Caco-2 (cell line): Measurements from ENCODE around the gene COMMD1. TPM values are rescaled to one million over a fixed set of nuclear protein-coding genes. Genes with fewer than 3 reads are reported as not detected.

Experiments
- BruUV-seq: library from RNA; stranded (reverse); fragments of 400-500 nt; replicated peaks from 2 replicates; lab custom pipeline; 2021; lab: Mats Ljungman, UMichigan
- CTCF ChIA-PET: fragments of 300-600 bp; sonication (Branson Sonifier 250); formaldehyde crosslinking; loops from one replicate; lab custom pipeline; 2022; ENCODE audit warnings: antibody characterized with exemption; lab: Charles Lee
- POLR2A ChIA-PET: fragments of 300-600 bp; sonication (Branson Sonifier 250); formaldehyde crosslinking; loops from one replicate; lab custom pipeline; 2022; ENCODE audit warnings: antibody characterized with exemption; lab: Charles Lee
- DNase-seq, 2 experiments: peaks; one replicate each; pipeline versions ENCODE4 v3.0.0 to v3.0.0-alpha.2; 2020 to 2022
- H3K27me3 ChIP-seq: replicated peaks from 2 replicates; pipeline ENCODE4 v1.6.0; 2011; ENCODE audit warnings: low read length; ENCODE audit not compliant: control insufficient read depth, insufficient read depth
- H3K36me3 ChIP-seq: 2 replicates; pipeline ENCODE4 v1.5.1; 2011; ENCODE audit warnings: low read length; ENCODE audit not compliant: control insufficient read depth, insufficient read depth
- H3K4me1 ChIP-seq: fragments of 250-450 bp; sonication (Bioruptor Pico); 2 replicates; pipeline ENCODE4 v1.5.1; 2020; ENCODE audit warnings: mild to moderate bottlenecking
- H3K4me3 ChIP-seq: 2 replicates; pipeline ENCODE4 v1.5.1; 2011; ENCODE audit warnings: low read depth, mild to moderate bottlenecking, control low read depth, low read length
- H3K9me3 ChIP-seq: fragments of 250-450 bp; sonication (Bioruptor Pico); 2 replicates; pipeline ENCODE4 v1.5.1; 2020; ENCODE audit warnings: mild to moderate bottlenecking, moderate library complexity
- H3K27ac Mint-ChIP-seq: one replicate; pipeline ENCODE4 v1.8.0; 2022; ENCODE audit warnings: mixed read lengths; ENCODE audit not compliant: unreplicated experiment
- H3K27me3 Mint-ChIP-seq: one replicate; pipeline ENCODE4 v1.8.0; 2022; ENCODE audit warnings: mixed read lengths; ENCODE audit not compliant: insufficient read depth, unreplicated experiment
- H3K36me3 Mint-ChIP-seq: one replicate; pipeline ENCODE4 v1.8.0; 2022; ENCODE audit warnings: mild to moderate bottlenecking, mixed read lengths; ENCODE audit not compliant: insufficient read depth, unreplicated experiment
- H3K4me1 Mint-ChIP-seq: one replicate; pipeline ENCODE4 v1.8.0; 2022; ENCODE audit warnings: low read depth, mixed read lengths; ENCODE audit not compliant: unreplicated experiment
- H3K4me3 Mint-ChIP-seq: one replicate; pipeline ENCODE4 v1.8.0; 2022; ENCODE audit warnings: mild to moderate bottlenecking, moderate library complexity, mixed read lengths; ENCODE audit not compliant: unreplicated experiment
- H3K9me3 Mint-ChIP-seq: one replicate; pipeline ENCODE4 v1.8.0; 2022; ENCODE audit warnings: mixed read lengths; ENCODE audit not compliant: unreplicated experiment
- CTCF ChIP-seq, 2 experiments: fragments of 200-600 bp in 1 of 2; IDR thresholded peaks; 1 replicate in 1 of 2; 2 replicates in 1 of 2; pipeline versions ENCODE4 v1.5.1 to v1.8.0; 2011 to 2022; ENCODE audit warnings: antibody characterized with exemption in 1 of 2, control low read depth in 1 of 2, inconsistent platforms in 1 of 2, low read depth in 1 of 2, low read length in 1 of 2, mild to moderate bottlenecking in 1 of 2, moderate library complexity in 1 of 2; ENCODE audit not compliant: insufficient read depth in 1 of 2, severe bottlenecking in 1 of 2, unreplicated experiment in 1 of 2
- intact Hi-C: fragments of 100-400 bp; cut with micrococcal nuclease; formaldehyde crosslinking; loops from one replicate; pipeline ENCODE4 v1.10.0; 2022; ENCODE audit not compliant: unreplicated experiment
- total RNA-seq: library from RNA; stranded (reverse); gene quantifications from 2 replicates; pipeline ENCODE4 v1.2.3, GENCODE V29; 2022

Gene COMMD1
- total RNA-seq, 1 experiment from 2014 or later, result 56.7 TPM

GRCh38 chr2:61906186-61906470 lies 654 bp downstream of the COMMD1 start:
- H3K36me3 ChIP-seq, result no peaks in the 10 kb centered on the region
- H3K4me1 ChIP-seq, result 0 out of 2 replicates have a peak, but pooled peaks cover 3% of the 10 kb centered on the region
- POLR2A ChIA-PET, result no interaction called here
- no TSS peak for BruUV-seq
- Mint-ChIP-seq H3K36me3 (no peaks in the 10 kb centered on the region), H3K4me1 (peaks cover 6% of the 10 kb centered on the region), H3K9me3 (no peaks in the 10 kb centered on the region), H3K4me3 (peak overlapping the region; percentile 99), H3K27me3 (no peaks in the 10 kb centered on the region), H3K27ac (peak overlapping the region; percentile 90)
- H3K9me3 ChIP-seq, result no peaks in the 10 kb centered on the region
- no peak for DNase-seq
- CTCF ChIA-PET, result no interaction called here
- no peak for TF ChIP-seq CTCF (IDR thresholded peaks at IDR 0.05; ENCODE audit: insufficient read depth in 1 of 2, low read depth in 1 of 2, low read length in 1 of 2, severe bottlenecking in 1 of 2, unreplicated experiment in 1 of 2)
- no peaks in the 10 kb centered on the region for H3K27me3 ChIP-seq
- intact Hi-C loops, result no loop called here
- H3K4me3 ChIP-seq, result peak overlapping the region; percentile 73

- H3K27ac Mint-ChIP-seq, result no peak overlapping the region
- H3K27me3 Mint-ChIP-seq, result no peaks in the 10 kb centered on the region
- ChIA-PET POLR2A (no interaction called here), CTCF (no interaction called here)
- H3K27me3 ChIP-seq, result no peaks in the 10 kb centered on the region
- no peak for DNase-seq
- no TSS peak for BruUV-seq
- peaks cover 6% of the 10 kb centered on the region for H3K4me1 Mint-ChIP-seq
- intact Hi-C loops, result no loop called here
- H3K9me3 Mint-ChIP-seq, result no peaks in the 10 kb centered on the region
- no peaks in the 10 kb centered on the region for H3K36me3 Mint-ChIP-seq
- no peaks in the 10 kb centered on the region for H3K36me3 ChIP-seq
- no peak overlapping the region for H3K4me3 Mint-ChIP-seq
- no peaks in the 10 kb centered on the region for H3K9me3 ChIP-seq
- TF ChIP-seq CTCF (IDR thresholded peaks at IDR 0.05; ENCODE audit: insufficient read depth in 1 of 2, low read depth in 1 of 2, low read length in 1 of 2, severe bottlenecking in 1 of 2, unreplicated experiment in 1 of 2), result no peak
- no peak overlapping the region for H3K4me3 ChIP-seq
- 0 out of 2 replicates have a peak, but pooled peaks cover 3% of the 10 kb centered on the region for H3K4me1 ChIP-seq
These were observed 3.6 kb downstream of the COMMD1 start for GRCh38 chr2:61909116-61909515.

GRCh38 chr2:61910603-61911002 lies 5.1 kb downstream of the COMMD1 start:
- POLR2A ChIA-PET, result interaction anchor here (0.7 kb wide), 1 partner anchor 1110 kb away, joined by 6 read pairs; no protein-coding TSS in a partner anchor
- H3K4me3 ChIP-seq, result no peak overlapping the region
- H3K4me1 ChIP-seq, result no peaks in the 10 kb centered on the region
- intact Hi-C loops, result no loop called here
- DNase-seq, result peak in 1 of 2 experiments; percentile 42
- Mint-ChIP-seq H3K9me3 (peaks cover 8% of the 10 kb centered on the region), H3K4me3 (no peak overlapping the region), H3K4me1 (peaks cover 8% of the 10 kb centered on the region), H3K27ac (no peak overlapping the region), H3K36me3 (peaks cover 9% of the 10 kb centered on the region), H3K27me3 (no peaks in the 10 kb centered on the region)
- no peaks in the 10 kb centered on the region for H3K36me3 ChIP-seq
- TF ChIP-seq CTCF (IDR thresholded peaks at IDR 0.05; ENCODE audit: insufficient read depth in 1 of 2, low read depth in 1 of 2, low read length in 1 of 2, severe bottlenecking in 1 of 2, unreplicated experiment in 1 of 2), result peak; percentile 18 to 27
- no TSS peak for BruUV-seq
- CTCF ChIA-PET, result no interaction called here
- H3K27me3 ChIP-seq, result no peaks in the 10 kb centered on the region
- no peaks in the 10 kb centered on the region for H3K9me3 ChIP-seq
